ENCODE data around the gene LEPROT. TPM values are rescaled to one million over a fixed set of nuclear protein-coding genes. Genes with fewer than 3 reads are reported as not detected.

LEPROT gene
- total RNA-seq, 1 experiment from 2014 or later = 25.7 TPM

- intact Hi-C loops (cut with micrococcal nuclease) = no loop called here
- ChIA-PET RAD21 (ENCODE audit: low non-redundant PET in 1 of 2, low total read pairs in 2 of 2, uncharacterized antibody in 2 of 2, unreplicated experiment in 2 of 2) (no interaction called here), POLR2A (no interaction called here), CTCF (interaction anchor here (1.4 to 3.2 kb wide), 3 partner anchors 9 to 221 kb away, joined by 3 to 28 read pairs (median 21); no protein-coding TSS in a partner anchor)
- Histone ChIP-seq H2AFZ (ENCODE audit: low read depth, low read length, poor library complexity, severe bottlenecking) (no peak overlapping the region), H3K36me3 (ENCODE audit: control insufficient read depth in 1 of 2, insufficient read depth in 2 of 2, low read length in 2 of 2) (no peaks in the 10 kb centered on the region), H3K4me2 (ENCODE audit: low read length) (no peak overlapping the region), H3K4me3 (replicated peaks in 1 of 2; ENCODE audit: low read depth in 1 of 2, low read length in 2 of 2) (no peak overlapping the region), H3K9me2 (ENCODE audit: insufficient read depth) (no peaks in the 10 kb centered on the region), H4K20me1 (ENCODE audit: insufficient read depth) (no peaks in the 10 kb centered on the region), H3K9ac (ENCODE audit: low read length) (no peak overlapping the region), H3K27ac (ENCODE audit: low read depth, low read length) (no peak overlapping the region), H3K27me3 (ENCODE audit: insufficient read depth, low read length) (no peaks in the 10 kb centered on the region), H3K4me1 (ENCODE audit: control insufficient read depth in 1 of 2, insufficient read depth in 2 of 2, low read length in 2 of 2) (peaks cover 0 to 4% of the 10 kb centered on the region in 2 experiments; a peak in 1 of 4 replicates), H3K79me2 (ENCODE audit: insufficient read depth, low read length) (no peaks in the 10 kb centered on the region), H3K9me3 (ENCODE audit: control insufficient read depth in 1 of 2, insufficient read depth in 1 of 2, low read depth in 1 of 2, low read length in 2 of 2) (no peaks in the 10 kb centered on the region)
- ATAC-seq (no peak), DNase-seq (ENCODE audit: low read depth, low spot score) (no peak)
- no TSS peak for BruUV-seq (replicated peaks)
- TF ChIP-seq POLR2A (IDR thresholded peaks at IDR 0.05; ENCODE audit: borderline replicate concordance, extremely low read depth, insufficient read depth, insufficient read length) = no peak
- no peak for TF ChIP-seq JUND (IDR thresholded peaks at IDR 0.05)
- no peak for TF ChIP-seq TCF7L2 (IDR thresholded peaks at IDR 0.05; ENCODE audit: borderline replicate concordance, extremely low read depth, insufficient read depth, insufficient read length)
- no peak for TF ChIP-seq SIN3A (IDR thresholded peaks at IDR 0.05; ENCODE audit: low read depth)
- no peak for TF ChIP-seq CEBPB (IDR thresholded peaks at IDR 0.05; ENCODE audit: low read depth)
- TF ChIP-seq ATF3 (IDR thresholded peaks at IDR 0.05) = no peak
- TF ChIP-seq EGR1 (IDR thresholded peaks at IDR 0.05; ENCODE audit: low read depth) = no peak
- TF ChIP-seq SRF (IDR thresholded peaks at IDR 0.05; ENCODE audit: low read depth) = no peak
- TF ChIP-seq ELF1 (IDR thresholded peaks at IDR 0.05; ENCODE audit: borderline replicate concordance, low read depth) = no peak
- no peak for TF ChIP-seq EZH2phosphoT487 (IDR thresholded peaks at IDR 0.05; ENCODE audit: borderline replicate concordance)
- no peak for TF ChIP-seq REST (IDR thresholded peaks at IDR 0.05; ENCODE audit: low read depth)
- TF ChIP-seq CBX3 (IDR thresholded peaks at IDR 0.05; ENCODE audit: low read depth) = no peak
- no peak for TF ChIP-seq MAX (IDR thresholded peaks at IDR 0.05)
- TF ChIP-seq SP1 (IDR thresholded peaks at IDR 0.05; ENCODE audit: low read depth) = no peak
- TF ChIP-seq RAD21 (IDR thresholded peaks at IDR 0.05; ENCODE audit: low read depth) = no peak
- TF ChIP-seq EZH2 (IDR thresholded peaks at IDR 0.05) = no peak
- TF ChIP-seq ZFX (IDR thresholded peaks at IDR 0.05) = no peak
- no peak for TF ChIP-seq ZBTB33 (IDR thresholded peaks at IDR 0.05; ENCODE audit: extremely low read depth, insufficient replicate concordance, low read length)
- no peak for TF ChIP-seq ZNF274 (IDR thresholded peaks at IDR 0.05; ENCODE audit: low read depth, low read length)
- TF ChIP-seq CTCF (IDR thresholded peaks at IDR 0.05 in 2 of 3, conservative IDR thresholded peaks at IDR 0.05 in 1 of 3; ENCODE audit: borderline replicate concordance in 1 of 3, insufficient read depth in 1 of 3, low read depth in 2 of 3, low read length in 2 of 3) = no peak
Observed at GRCh38 chr1:65457868-65458267, 37.4 kb downstream of the LEPROT start.
